Endodermal cell (in vitro differentiated cells): ENCODE results near the gene TRHDE. TPM values are rescaled to one million over a fixed set of nuclear protein-coding genes. Genes with fewer than 3 reads are reported as not detected.
"Not testable (repeated sequence)": the region's sequence is repeated elsewhere in the genome, so short reads cannot be mapped to it uniquely, and the experiment has no call there.

ENCODE experiments used
- DNase-seq: peaks from one replicate; pipeline ENCODE4 v3.0.0-alpha.2; 2017
- H3K27ac ChIP-seq: 2 replicates; pipeline ENCODE4 v1.5.1; 2013; ENCODE audit warnings: mild to moderate bottlenecking, low read depth, low read length, moderate library complexity
- H3K27me3 ChIP-seq: 2 replicates; pipeline ENCODE4 v1.6.1; 2013; ENCODE audit warnings: mild to moderate bottlenecking, low read length, moderate library complexity; ENCODE audit not compliant: insufficient read depth, control insufficient read depth, poor library complexity, severe bottlenecking
- H3K36me3 ChIP-seq: 2 replicates; pipeline ENCODE4 v1.7.0; 2013; ENCODE audit warnings: mild to moderate bottlenecking, low read length, moderate library complexity; ENCODE audit not compliant: control insufficient read depth, insufficient read depth
- H3K4me1 ChIP-seq: one replicate; pipeline ENCODE4 v1.7.0; 2013; ENCODE audit warnings: low read length; ENCODE audit not compliant: control insufficient read depth, insufficient read depth
- H3K4me3 ChIP-seq: 2 replicates; pipeline ENCODE4 v1.5.1; 2013; ENCODE audit warnings: mild to moderate bottlenecking, low read length, moderate library complexity
- H3K9ac ChIP-seq: 2 replicates; pipeline ENCODE4 v1.6.1; 2013; ENCODE audit warnings: mild to moderate bottlenecking, low read length, moderate library complexity; ENCODE audit not compliant: poor library complexity, severe bottlenecking; ENCODE audit errors: extremely low read depth
- H3K9me3 ChIP-seq: 2 replicates; pipeline ENCODE4 v1.6.1; 2013; ENCODE audit warnings: mild to moderate bottlenecking, low read length, moderate library complexity; ENCODE audit not compliant: control insufficient read depth
- H3K27ac Mint-ChIP-seq: 2 replicates; pipeline ENCODE4 v1.8.0; 2020; ENCODE audit warnings: mixed read lengths
- H3K27me3 Mint-ChIP-seq: 2 replicates; pipeline ENCODE4 v1.8.0; 2021; ENCODE audit warnings: mild to moderate bottlenecking, mixed read lengths; ENCODE audit not compliant: insufficient read depth
- H3K36me3 Mint-ChIP-seq: 2 replicates; pipeline ENCODE4 v1.8.0; 2020; ENCODE audit warnings: low read depth, mixed read lengths
- H3K4me1 Mint-ChIP-seq: 2 replicates; pipeline ENCODE4 v1.8.0; 2020; ENCODE audit warnings: mixed read lengths
- H3K4me3 Mint-ChIP-seq: 2 replicates; pipeline ENCODE4 v1.8.0; 2020; ENCODE audit warnings: mild to moderate bottlenecking, moderate library complexity, mixed read lengths
- H3K9me3 Mint-ChIP-seq: 2 replicates; pipeline ENCODE4 v1.8.0; 2020; ENCODE audit warnings: mild to moderate bottlenecking, mixed read lengths
- WGBS, 2 experiments: methylation state at CpG; one replicate each; pipeline versions ENCODE4 v1.1.5 to v1.1.7; 2013; ENCODE audit warnings: missing lambda C conversion rate in 2 of 2, mixed read lengths in 1 of 2; ENCODE audit not compliant: insufficient coverage in 1 of 2, insufficient read length in 1 of 2; 5-methylcytosine and 5-hydroxymethylcytosine counted together
- total RNA-seq, 2 donors: library from RNA; stranded (reverse); fragmentation: NEBNext Ultra II Directional in 1 of 2; extraction: Animal tissue kit (Norgen Biotek cat#: 25700) in 1 of 2; gene quantifications; 2 replicates in 1 of 2; 3 replicates in 1 of 2; pipeline ENCODE4 v1.2.1, GENCODE V29; 2021
- TF ChIP-seq, protein P1 (sequence below): fragments of 200-600 bp; sonication (generic); conservative IDR thresholded peaks from 2 replicates; pipeline ENCODE4 v1.5.0; 2021; ENCODE audit warnings: antibody characterized with exemption, mild to moderate bottlenecking

Gene TRHDE
- total RNA-seq, 2 donors from 2014 or later: 0.20 to 1.2 TPM

- no peaks in the 10 kb centered on the region for H3K9me3 ChIP-seq
- DNase-seq: no peak
- H3K36me3 Mint-ChIP-seq: no peaks in the 10 kb centered on the region
- no peaks in the 10 kb centered on the region for H3K27me3 ChIP-seq
- no peak overlapping the region for H3K9ac ChIP-seq
- H3K4me3 ChIP-seq: no peak overlapping the region
- no peaks in the 10 kb centered on the region for H3K9me3 Mint-ChIP-seq
- H3K27ac ChIP-seq: no peak overlapping the region
- H3K4me1 ChIP-seq: no peaks in the 10 kb centered on the region
- no peak overlapping the region for H3K27ac Mint-ChIP-seq
- no peaks in the 10 kb centered on the region for H3K4me1 Mint-ChIP-seq
- H3K27me3 Mint-ChIP-seq: no peaks in the 10 kb centered on the region
- H3K36me3 ChIP-seq: no peaks in the 10 kb centered on the region
- TF ChIP-seq, protein P1, sequence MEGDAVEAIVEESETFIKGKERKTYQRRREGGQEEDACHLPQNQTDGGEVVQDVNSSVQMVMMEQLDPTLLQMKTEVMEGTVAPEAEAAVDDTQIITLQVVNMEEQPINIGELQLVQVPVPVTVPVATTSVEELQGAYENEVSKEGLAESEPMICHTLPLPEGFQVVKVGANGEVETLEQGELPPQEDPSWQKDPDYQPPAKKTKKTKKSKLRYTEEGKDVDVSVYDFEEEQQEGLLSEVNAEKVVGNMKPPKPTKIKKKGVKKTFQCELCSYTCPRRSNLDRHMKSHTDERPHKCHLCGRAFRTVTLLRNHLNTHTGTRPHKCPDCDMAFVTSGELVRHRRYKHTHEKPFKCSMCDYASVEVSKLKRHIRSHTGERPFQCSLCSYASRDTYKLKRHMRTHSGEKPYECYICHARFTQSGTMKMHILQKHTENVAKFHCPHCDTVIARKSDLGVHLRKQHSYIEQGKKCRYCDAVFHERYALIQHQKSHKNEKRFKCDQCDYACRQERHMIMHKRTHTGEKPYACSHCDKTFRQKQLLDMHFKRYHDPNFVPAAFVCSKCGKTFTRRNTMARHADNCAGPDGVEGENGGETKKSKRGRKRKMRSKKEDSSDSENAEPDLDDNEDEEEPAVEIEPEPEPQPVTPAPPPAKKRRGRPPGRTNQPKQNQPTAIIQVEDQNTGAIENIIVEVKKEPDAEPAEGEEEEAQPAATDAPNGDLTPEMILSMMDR: no peak
- no peak overlapping the region for H3K4me3 Mint-ChIP-seq
Measured at GRCh38 chr12:72647139-72647538, 375.0 kb downstream of the TRHDE start.

DNA sequence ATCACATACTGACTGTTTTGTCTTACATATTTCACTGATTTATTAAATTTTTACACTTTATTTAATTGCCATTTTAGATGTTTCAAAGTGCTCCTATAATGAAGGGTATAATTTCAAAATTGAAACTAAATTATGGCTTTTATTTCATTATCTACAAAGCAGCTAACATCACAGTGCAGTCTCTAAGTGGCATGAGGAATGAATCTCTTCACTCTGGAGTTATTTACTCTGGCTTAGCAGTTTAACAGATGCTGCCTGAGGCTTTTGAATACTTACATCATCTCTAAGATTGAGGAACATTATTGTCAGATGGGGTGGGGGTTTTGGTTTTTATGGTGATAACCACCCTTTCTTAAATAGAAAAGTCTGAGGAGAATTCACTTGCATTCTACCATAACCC, 386.4 kb downstream of the TRHDE start:
- no peak for DNase-seq
- Mint-ChIP-seq H3K27me3 (no peaks in the 10 kb centered on the region), H3K9me3 (no peaks in the 10 kb centered on the region), H3K27ac (no peak overlapping the region), H3K4me1 (no peaks in the 10 kb centered on the region), H3K36me3 (no peaks in the 10 kb centered on the region), H3K4me3 (no peak overlapping the region)
- Histone ChIP-seq H3K27me3 (no peaks in the 10 kb centered on the region), H3K9me3 (no peaks in the 10 kb centered on the region), H3K27ac (no peak overlapping the region), H3K4me3 (no peak overlapping the region), H3K4me1 (no peaks in the 10 kb centered on the region), H3K36me3 (no peaks in the 10 kb centered on the region), H3K9ac (no peak overlapping the region)
- TF ChIP-seq, protein P1: no peak

GRCh38 chr12:72660174-72660573, 388.0 kb downstream of the TRHDE start:
- not testable (repeated sequence) for H3K27ac ChIP-seq, H3K27me3 Mint-ChIP-seq, H3K27me3 ChIP-seq, H3K4me3 ChIP-seq, DNase-seq, H3K4me3 Mint-ChIP-seq, H3K36me3 Mint-ChIP-seq, H3K9ac ChIP-seq, H3K4me1 ChIP-seq, H3K9me3 Mint-ChIP-seq, H3K36me3 ChIP-seq, H3K9me3 ChIP-seq, H3K27ac Mint-ChIP-seq, H3K4me1 Mint-ChIP-seq
- 98 to 100% methylated on average over 1 to 7 of the region's 7 CpGs for WGBS, 2 experiments

DNA sequence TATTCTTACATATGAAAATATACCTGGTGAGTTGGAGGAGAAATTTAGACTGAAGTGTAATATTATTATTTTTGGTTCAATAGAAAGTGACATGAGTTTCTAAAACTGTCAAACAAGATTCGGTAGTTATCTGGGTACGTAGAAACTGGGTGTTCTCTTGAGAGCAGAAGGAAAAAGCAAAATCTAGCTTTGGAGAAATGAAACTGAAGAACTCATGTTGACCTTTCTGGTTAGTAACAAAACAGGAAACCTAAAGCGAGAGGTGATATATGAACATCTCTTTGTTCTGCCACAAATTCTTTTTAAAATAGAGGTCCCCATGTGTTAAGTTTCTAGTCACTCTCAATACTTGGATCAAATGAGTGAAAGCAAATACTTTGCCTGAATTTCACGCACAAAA, 401.7 kb downstream of the TRHDE start:
- H3K9me3 Mint-ChIP-seq: no peaks in the 10 kb centered on the region
- Histone ChIP-seq H3K9me3 (no peaks in the 10 kb centered on the region), H3K27me3 (no peaks in the 10 kb centered on the region), H3K9ac (no peak overlapping the region), H3K4me1 (peaks cover 4% of the 10 kb centered on the region), H3K4me3 (no peak overlapping the region), H3K27ac (no peak overlapping the region), H3K36me3 (no peaks in the 10 kb centered on the region)
- DNase-seq: no peak
- WGBS, 2 experiments: 94% methylated on average over 4 of the region's 4 CpGs
- H3K4me1 Mint-ChIP-seq: peaks cover 24% of the 10 kb centered on the region
- H3K27ac Mint-ChIP-seq: no peak overlapping the region
- no peak overlapping the region for H3K4me3 Mint-ChIP-seq
- TF ChIP-seq, protein P1: no peak
- no peaks in the 10 kb centered on the region for H3K36me3 Mint-ChIP-seq
- H3K27me3 Mint-ChIP-seq: no peaks in the 10 kb centered on the region
